Measurements from ENCODE around the gene PRUNE2. TPM values are rescaled to one million over a fixed set of nuclear protein-coding genes. Genes with fewer than 3 reads are reported as not detected.

Gene PRUNE2
- polyA plus RNA-seq, 1 of the 3 experiments (the other 2 are of a cell fraction) = 13.0 TPM

- TF ChIP-seq SIN3A (IDR thresholded peaks at IDR 0.05; ENCODE audit: borderline replicate concordance, low read depth, low read length) (no peak), NFIC (IDR thresholded peaks at IDR 0.05; ENCODE audit: borderline replicate concordance) (no peak), FOXM1 (IDR thresholded peaks at IDR 0.05; ENCODE audit: low read depth) (no peak), RXRA (IDR thresholded peaks at IDR 0.05; ENCODE audit: borderline replicate concordance, low read depth) (no peak), CTCF (IDR thresholded peaks at IDR 0.05) (no peak), TCF12 (IDR thresholded peaks at IDR 0.05) (no peak), CHD2 (IDR thresholded peaks at IDR 0.05; ENCODE audit: low read length, partially characterized antibody) (no peak), RCOR1 (IDR thresholded peaks at IDR 0.05; ENCODE audit: low read length) (no peak), JUND (IDR thresholded peaks at IDR 0.05) (no peak), ELF1 (IDR thresholded peaks at IDR 0.05) (no peak), YY1 (IDR thresholded peaks at IDR 0.05; ENCODE audit: low read depth) (no peak), REST (IDR thresholded peaks at IDR 0.05; ENCODE audit: low read depth, low read length) (no peak), TEAD4 (IDR thresholded peaks at IDR 0.05; ENCODE audit: borderline replicate concordance, insufficient read depth) (no peak)
- TF ChIP-seq, protein P1, sequence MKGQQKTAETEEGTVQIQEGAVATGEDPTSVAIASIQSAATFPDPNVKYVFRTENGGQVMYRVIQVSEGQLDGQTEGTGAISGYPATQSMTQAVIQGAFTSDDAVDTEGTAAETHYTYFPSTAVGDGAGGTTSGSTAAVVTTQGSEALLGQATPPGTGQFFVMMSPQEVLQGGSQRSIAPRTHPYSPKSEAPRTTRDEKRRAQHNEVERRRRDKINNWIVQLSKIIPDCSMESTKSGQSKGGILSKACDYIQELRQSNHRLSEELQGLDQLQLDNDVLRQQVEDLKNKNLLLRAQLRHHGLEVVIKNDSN (IDR thresholded peaks at IDR 0.05; ENCODE audit: borderline replicate concordance, low read depth) = no peak
- TF ChIP-seq, protein P2, sequence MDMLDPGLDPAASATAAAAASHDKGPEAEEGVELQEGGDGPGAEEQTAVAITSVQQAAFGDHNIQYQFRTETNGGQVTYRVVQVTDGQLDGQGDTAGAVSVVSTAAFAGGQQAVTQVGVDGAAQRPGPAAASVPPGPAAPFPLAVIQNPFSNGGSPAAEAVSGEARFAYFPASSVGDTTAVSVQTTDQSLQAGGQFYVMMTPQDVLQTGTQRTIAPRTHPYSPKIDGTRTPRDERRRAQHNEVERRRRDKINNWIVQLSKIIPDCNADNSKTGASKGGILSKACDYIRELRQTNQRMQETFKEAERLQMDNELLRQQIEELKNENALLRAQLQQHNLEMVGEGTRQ (IDR thresholded peaks at IDR 0.05; ENCODE audit: borderline replicate concordance, low read depth, low read length) = no peak
- ChIA-PET POLR2A (no interaction called here), CTCF (no interaction called here)
- DNase-seq = no peak
- H3K79me2 ChIP-seq (ENCODE audit: insufficient read depth) = no peaks in the 10 kb centered on the region
- H2AFZ ChIP-seq (ENCODE audit: low read depth) = no peak overlapping the region
- H3K9me2 ChIP-seq = no peaks in the 10 kb centered on the region
- H3K27ac ChIP-seq (ENCODE audit: low read depth in 2 of 2, low read length in 1 of 2) = no peak overlapping the region
- H3K36me3 ChIP-seq (replicated peaks in 1 of 2; ENCODE audit: control insufficient read depth in 1 of 2, insufficient read depth in 2 of 2, low read length in 1 of 2) = no peaks in the 10 kb centered on the region
- H3F3A ChIP-seq (replicated peaks; ENCODE audit: insufficient read depth) = no peaks in the 10 kb centered on the region
- H4K20me1 ChIP-seq (ENCODE audit: insufficient read depth) = no peaks in the 10 kb centered on the region
- no peak overlapping the region for H3K4me3 ChIP-seq (ENCODE audit: low read depth in 2 of 2, low read length in 1 of 2)
- no peak overlapping the region for H3K4me2 ChIP-seq
- H3K27me3 ChIP-seq (ENCODE audit: insufficient read depth) = peaks cover 86% of the 10 kb centered on the region
- 8% methylated on average over 6 of the region's 6 CpGs for WGBS (ENCODE audit: low lambda C conversion rate)
- no peaks in the 10 kb centered on the region for H3K9me3 ChIP-seq
- H3K9ac ChIP-seq = no peak overlapping the region
- no peaks in the 10 kb centered on the region for H3K4me1 ChIP-seq (ENCODE audit: control insufficient read depth in 1 of 2, insufficient read depth in 2 of 2, low read depth in 1 of 2, low read length in 1 of 2)
Observed at GRCh38 chr9:76902395-76902794, 3.5 kb downstream of the PRUNE2 start.
